Pancreas (tissue), 10 donors: ENCODE results near the gene TFAP2A. TPM values are rescaled to one million over a fixed set of nuclear protein-coding genes. Genes with fewer than 3 reads are reported as not detected.

Source experiments
- ATAC-seq, 4 donors: fragments of 200-7000 bp; cut with Tn5 transposase; one replicate each; pipeline versions ENCODE4 v1.8.0 to v1.9.1; 2020; ENCODE audit warnings: mild to moderate bottlenecking in 4 of 4, moderate library complexity in 4 of 4
- DNase-seq, 6 donors: peaks; one replicate each; pipeline ENCODE4 v3.0.0-alpha.2; 2020
- FAIRE-seq: peaks from 2 replicates; lab custom pipeline; 2012; peaks lifted over from hg19 to GRCh38; lab: Jason Lieb, UNC
- H3K27ac ChIP-seq, 4 donors: fragments of 200-600 bp; sonication (generic); 1 replicate in 3 of 4; 2 replicates in 1 of 4; pipeline versions ENCODE4 v1.5.0 to v1.8.0; 2020
- H3K27me3 ChIP-seq, 4 donors: fragments of 200-600 bp; one replicate each; pipeline ENCODE4 v1.8.0; 2021
- H3K36me3 ChIP-seq, 3 donors: fragments of 200-600 bp; sonication (generic) in 1 of 3; one replicate each; pipeline versions ENCODE4 v1.5.0 to v1.8.0; 2020 to 2021
- H3K4me1 ChIP-seq, 3 donors: fragments of 200-600 bp; one replicate each; pipeline ENCODE4 v1.8.0; 2021
- H3K4me3 ChIP-seq, 4 donors: fragments of 200-600 bp; sonication (generic) in 2 of 4; one replicate each; pipeline versions ENCODE4 v1.5.0 to v1.8.0; 2020 to 2021
- H3K9me3 ChIP-seq, 4 donors: fragments of 200-600 bp; one replicate each; pipeline ENCODE4 v1.8.0; 2021
- CTCF ChIP-seq, 4 donors: fragments of 200-600 bp; sonication (generic) in 3 of 4; IDR thresholded peaks; one replicate each; pipeline versions ENCODE4 v1.5.0 to v1.8.0; 2021; ENCODE audit warnings: antibody characterized with exemption in 4 of 4
- WGBS, 2 donors: extraction: QIAGEN DNeasy Blood & Tissue Kit; methylation state at CpG; one replicate each; pipeline ENCODE4 v1.1.7; 2013; 5-methylcytosine and 5-hydroxymethylcytosine counted together
- intact Hi-C, 3 donors: fragments of 100-400 bp; cut with DNase I; formaldehyde crosslinking; loops; one replicate each; pipeline versions ENCODE4 v1.11.1 to v1.14.2; 2022
- polyA plus RNA-seq, 2 donors: library from polyadenylated mRNA; stranded (reverse); fragments of 200-250 nt; gene quantifications; one replicate each; pipeline ENCODE4 v1.2.3, GENCODE V29; 2013
- total RNA-seq, 6 donors: library from RNA; stranded (reverse); fragmentation: NEBNext Ultra II Directional in 4 of 6; extraction: Animal tissue kit (Norgen Biotek cat#: 25700) in 4 of 6; gene quantifications; one replicate each; pipeline versions ENCODE4 v1.2.1 to v1.2.4, GENCODE V29; 2021 to 2023
- donor health status: healthy with polysubstance abuse.
- donor health status: DM: no; HTN: no; CAD: no; lungs with moderate emphysema.
- donor health status: DM: no; HTN: no; CAD: no.
- donor health status: control.
- donor health status: control.
- donor health status: Bipolar disorder and iron deficiency.
- donor health status: DM: yes; HTN: yes; CAD: no.
- donor health status: DM: no; HTN: no; CAD: no.
- donor health status: DM: no; HTN: no; CAD: no.
- donor health status: DM: yes; HTN: yes; CAD: no.

Gene TFAP2A
- total and polyA plus RNA-seq, 8 donors: 0.12 to 1.3 (median 0.23) TPM

- H3K27ac ChIP-seq: no peak overlapping the region
- peaks cover 2 to 56% (median 16%) of the 10 kb centered on the region in 4 donors for H3K27me3 ChIP-seq
- ATAC-seq (no peak), FAIRE-seq (no peak), DNase-seq (no peak)
- H3K4me3 ChIP-seq: no peak overlapping the region
- no peaks in the 10 kb centered on the region for H3K9me3 ChIP-seq
- 34 to 45% methylated on average over 4 of the region's 4 CpGs for WGBS, 2 donors
- no peaks in the 10 kb centered on the region for H3K36me3 ChIP-seq
- intact Hi-C loops: no loop called here
- TF ChIP-seq CTCF (IDR thresholded peaks at IDR 0.05): no peak
- peaks cover 5 to 10% (median 5%) of the 10 kb centered on the region in 3 donors for H3K4me1 ChIP-seq
Observed at GRCh38 chr6:10401632-10402223, 13.1 kb downstream of the TFAP2A start.

GRCh38 chr6:10401004-10401536, 13.8 kb downstream of the TFAP2A start:
- DNase-seq (no peak), FAIRE-seq (no peak), ATAC-seq (no peak)
- H3K9me3 ChIP-seq: no peaks in the 10 kb centered on the region
- no peak overlapping the region for H3K27ac ChIP-seq
- peaks cover 5 to 10% (median 5%) of the 10 kb centered on the region in 3 donors for H3K4me1 ChIP-seq
- 14 to 18% methylated on average over 9 of the region's 9 CpGs for WGBS, 2 donors
- peaks cover 2 to 63% (median 20%) of the 10 kb centered on the region in 4 donors for H3K27me3 ChIP-seq
- no peak overlapping the region for H3K4me3 ChIP-seq
- intact Hi-C loops: no loop called here
- TF ChIP-seq CTCF (IDR thresholded peaks at IDR 0.05): no peak
- H3K36me3 ChIP-seq: no peaks in the 10 kb centered on the region

- Histone ChIP-seq H3K4me3 (no peak overlapping the region), H3K4me1 (peaks cover 5 to 10% (median 5%) of the 10 kb centered on the region in 3 donors), H3K27me3 (peaks cover 2 to 70% (median 27%) of the 10 kb centered on the region in 4 donors), H3K27ac (no peak overlapping the region), H3K36me3 (no peaks in the 10 kb centered on the region), H3K9me3 (no peaks in the 10 kb centered on the region)
- DNase-seq: no peak
- TF ChIP-seq CTCF (IDR thresholded peaks at IDR 0.05): no peak
- no peak for FAIRE-seq
- 16 to 26% methylated on average over 8 of the region's 8 CpGs for WGBS, 2 donors
- intact Hi-C loops: no loop called here
- no peak for ATAC-seq
Observed at GRCh38 chr6:10400330-10400729, 14.5 kb downstream of the TFAP2A start.

- no peak for ATAC-seq
- Histone ChIP-seq H3K27me3 (peaks cover 5 to 79% (median 30%) of the 10 kb centered on the region in 4 donors), H3K27ac (no peak overlapping the region), H3K4me3 (no peak overlapping the region), H3K36me3 (no peaks in the 10 kb centered on the region), H3K4me1 (peaks cover 5 to 7% (median 5%) of the 10 kb centered on the region in 3 donors), H3K9me3 (no peaks in the 10 kb centered on the region)
- 78 to 86% methylated on average over 2 of the region's 2 CpGs for WGBS, 2 donors
- no peak for FAIRE-seq
- no peak for DNase-seq
- TF ChIP-seq CTCF (IDR thresholded peaks at IDR 0.05): no peak
- intact Hi-C loops: no loop called here
Observed at GRCh38 chr6:10399451-10399850, 15.4 kb downstream of the TFAP2A start.
